Activated CD4-positive, alpha-beta memory T cell treated with anti-CD3 and anti-CD28 coated beads for 36 hours (primary cell): Measurements from ENCODE around the gene HRAS. TPM values are rescaled to one million over a fixed set of nuclear protein-coding genes. Genes with fewer than 3 reads are reported as not detected.

ENCODE experiments used
- CTCF ChIA-PET: fragments of 350-600 bp; sonication (Branson Sonifier 250); formaldehyde crosslinking; loops from one replicate; lab custom pipeline; 2021; ENCODE audit warnings: antibody characterized with exemption, inconsistent platforms; lab: Charles Lee
- POLR2A ChIA-PET: fragments of 350-600 bp; sonication (Branson Sonifier 250); formaldehyde crosslinking; loops from one replicate; lab custom pipeline; 2021; ENCODE audit warnings: antibody characterized with exemption; lab: Charles Lee
- DNase-seq: peaks from one replicate; pipeline ENCODE4 v3.0.0-alpha.2; 2020
- H3K27ac Mint-ChIP-seq: one replicate; pipeline ENCODE4 v1.8.0; 2021; ENCODE audit warnings: mixed read lengths
- H3K27me3 Mint-ChIP-seq: one replicate; pipeline ENCODE4 v1.8.0; 2021; ENCODE audit warnings: mixed read lengths
- H3K36me3 Mint-ChIP-seq: one replicate; pipeline ENCODE4 v1.8.0; 2021; ENCODE audit warnings: mixed read lengths
- H3K4me1 Mint-ChIP-seq: one replicate; pipeline ENCODE4 v1.8.0; 2021; ENCODE audit warnings: low read depth, mixed read lengths
- H3K4me3 Mint-ChIP-seq: one replicate; pipeline ENCODE4 v1.8.0; 2021; ENCODE audit warnings: mild to moderate bottlenecking, mixed read lengths
- H3K9me3 Mint-ChIP-seq: one replicate; pipeline ENCODE4 v1.8.0; 2021; ENCODE audit warnings: mixed read lengths
- intact Hi-C: fragments of 100-400 bp; cut with micrococcal nuclease; formaldehyde crosslinking; loops from one replicate; pipeline ENCODE4 v1.15.1; 2023
- total RNA-seq, 2 experiments: library from RNA; stranded (reverse); gene quantifications; one replicate each; pipeline ENCODE4 v1.2.3, GENCODE V29; 2021

HRAS gene
- total RNA-seq, 2 experiments from 2014 or later = 39.8 to 42.0 TPM

GRCh38 chr11:550746-551085 lies 15.3 kb upstream of the HRAS start:
- Mint-ChIP-seq H3K36me3 (no peaks in the 10 kb centered on the region), H3K4me3 (no peak overlapping the region), H3K4me1 (peaks cover 3% of the 10 kb centered on the region), H3K27me3 (no peaks in the 10 kb centered on the region), H3K27ac (no peak overlapping the region), H3K9me3 (no peaks in the 10 kb centered on the region)
- CTCF ChIA-PET = no interaction called here
- DNase-seq = no peak
- POLR2A ChIA-PET = no interaction called here
- intact Hi-C loops = no loop called here

GRCh38 chr11:550021-550745 lies 14.8 kb upstream of the HRAS start:
- intact Hi-C loops = no loop called here
- Mint-ChIP-seq H3K27ac (no peak overlapping the region), H3K4me1 (peaks cover 3% of the 10 kb centered on the region), H3K9me3 (no peaks in the 10 kb centered on the region), H3K4me3 (no peak overlapping the region), H3K36me3 (no peaks in the 10 kb centered on the region), H3K27me3 (no peaks in the 10 kb centered on the region)
- ChIA-PET POLR2A (no interaction called here), CTCF (no interaction called here)
- no peak for DNase-seq

GRCh38 chr11:548700-549603 lies 13.6 kb upstream of the HRAS start:
- no peaks in the 10 kb centered on the region for H3K9me3 Mint-ChIP-seq
- POLR2A ChIA-PET = no interaction called here

GRCh38 chr11:545171-545570 lies 9.8 kb upstream of the HRAS start:
- no peaks in the 10 kb centered on the region for H3K27me3 Mint-ChIP-seq
- no peaks in the 10 kb centered on the region for H3K36me3 Mint-ChIP-seq
- no peaks in the 10 kb centered on the region for H3K9me3 Mint-ChIP-seq
- peaks cover 3% of the 10 kb centered on the region for H3K4me1 Mint-ChIP-seq
- intact Hi-C loops = no loop called here
- CTCF ChIA-PET = interaction anchor here (2.1 kb wide), 1 partner anchor 9 kb away, joined by 8 read pairs; no protein-coding TSS in a partner anchor
- no peak overlapping the region for H3K27ac Mint-ChIP-seq
- no peak for DNase-seq
- POLR2A ChIA-PET = no interaction called here
- no peak overlapping the region for H3K4me3 Mint-ChIP-seq

More at GRCh38 chr11:548700-549603, 13.6 kb upstream of the HRAS start:
- DNase-seq = no peak
- no peaks in the 10 kb centered on the region for H3K36me3 Mint-ChIP-seq
- peaks cover 3% of the 10 kb centered on the region for H3K4me1 Mint-ChIP-seq
- H3K4me3 Mint-ChIP-seq = no peak overlapping the region
- no peak overlapping the region for H3K27ac Mint-ChIP-seq
- intact Hi-C loops = no loop called here
- H3K27me3 Mint-ChIP-seq = no peaks in the 10 kb centered on the region
- CTCF ChIA-PET = interaction anchor here (1.1 kb wide), 1 partner anchor 178 kb away, joined by 4 read pairs; no protein-coding TSS in a partner anchor

- H3K9me3 Mint-ChIP-seq = no peaks in the 10 kb centered on the region
- no peaks in the 10 kb centered on the region for H3K27me3 Mint-ChIP-seq
- no peaks in the 10 kb centered on the region for H3K36me3 Mint-ChIP-seq
- no peak overlapping the region for H3K27ac Mint-ChIP-seq
- no peak for DNase-seq
- ChIA-PET CTCF (interaction anchor here (2.1 kb wide), 1 partner anchor 9 kb away, joined by 8 read pairs; no protein-coding TSS in a partner anchor), POLR2A (no interaction called here)
- no peak overlapping the region for H3K4me3 Mint-ChIP-seq
- peaks cover 3% of the 10 kb centered on the region for H3K4me1 Mint-ChIP-seq
- intact Hi-C loops = no loop called here
Observed at GRCh38 chr11:544817-545166, 9.4 kb upstream of the HRAS start.

- ChIA-PET CTCF (interaction anchor here (0.9 kb wide), 1 partner anchor 13 kb away, joined by 4 read pairs; no protein-coding TSS in a partner anchor), POLR2A (no interaction called here)
- intact Hi-C loops = no loop called here
- Mint-ChIP-seq H3K4me1 (peaks cover 7% of the 10 kb centered on the region), H3K27me3 (no peaks in the 10 kb centered on the region), H3K4me3 (no peak overlapping the region), H3K36me3 (no peaks in the 10 kb centered on the region), H3K27ac (no peak overlapping the region), H3K9me3 (no peaks in the 10 kb centered on the region)
- no peak for DNase-seq
Observed at GRCh38 chr11:541433-541885, 6.1 kb upstream of the HRAS start.

GRCh38 chr11:540583-541432 lies 5.4 kb upstream of the HRAS start:
- peak; percentile 7 for DNase-seq
- Mint-ChIP-seq H3K27me3 (no peaks in the 10 kb centered on the region), H3K9me3 (no peaks in the 10 kb centered on the region), H3K27ac (no peak overlapping the region), H3K36me3 (no peaks in the 10 kb centered on the region), H3K4me3 (no peak overlapping the region), H3K4me1 (peaks cover 9% of the 10 kb centered on the region)
- ChIA-PET CTCF (interaction anchor here (0.9 kb wide), 1 partner anchor 14 kb away, joined by 4 read pairs; no protein-coding TSS in a partner anchor), POLR2A (interaction anchor here (0.5 kb wide), 1 partner anchor 178 kb away, joined by 3 read pairs; no protein-coding TSS in a partner anchor)
- intact Hi-C loops = no loop called here

- H3K27me3 Mint-ChIP-seq = no peaks in the 10 kb centered on the region
- H3K4me3 Mint-ChIP-seq = no peak overlapping the region
- no peaks in the 10 kb centered on the region for H3K9me3 Mint-ChIP-seq
- ChIA-PET CTCF (no interaction called here), POLR2A (interaction anchor here (0.5 kb wide), 1 partner anchor 179 kb away, joined by 3 read pairs; no protein-coding TSS in a partner anchor)
- peaks cover 9% of the 10 kb centered on the region for H3K4me1 Mint-ChIP-seq
- no peak overlapping the region for H3K27ac Mint-ChIP-seq
- intact Hi-C loops = loop anchor here (5.0 kb wide), 2 partner anchors 157 to 182 kb away; partner anchors contain the start of genes DEAF1 and TMEM80
- DNase-seq = no peak
- no peaks in the 10 kb centered on the region for H3K36me3 Mint-ChIP-seq
Observed at GRCh38 chr11:539971-540481, 4.7 kb upstream of the HRAS start.

- DNase-seq = peak; percentile 8
- ChIA-PET POLR2A (no interaction called here), CTCF (interaction anchor here (0.8 to 1.9 kb wide), 3 partner anchors 16 to 280 kb away, joined by 3 to 6 read pairs (median 5); no protein-coding TSS in a partner anchor)
- Mint-ChIP-seq H3K4me3 (no peak overlapping the region), H3K9me3 (no peaks in the 10 kb centered on the region), H3K36me3 (no peaks in the 10 kb centered on the region), H3K4me1 (peaks cover 9% of the 10 kb centered on the region), H3K27me3 (no peaks in the 10 kb centered on the region), H3K27ac (no peak overlapping the region)
- intact Hi-C loops = loop anchor here (5.0 kb wide), 2 partner anchors 159 to 184 kb away; partner anchors contain the start of genes DEAF1 and TMEM80
Observed at GRCh38 chr11:538431-539051, 3.2 kb upstream of the HRAS start.

GRCh38 chr11:537622-538430 lies 2.5 kb upstream of the HRAS start:
- no peaks in the 10 kb centered on the region for H3K36me3 Mint-ChIP-seq
- no peaks in the 10 kb centered on the region for H3K9me3 Mint-ChIP-seq
- intact Hi-C loops = loop anchor here (1.0 to 5.0 kb wide), 6 partner anchors 23 to 184 kb away; partner anchors contain the start of genes DEAF1, LMNTD2, PHRF1 and RASSF7
- peaks cover 9% of the 10 kb centered on the region for H3K4me1 Mint-ChIP-seq
- peak overlapping the region; percentile 85 for H3K4me3 Mint-ChIP-seq
- ChIA-PET CTCF (interaction anchor here (1.1 to 3.3 kb wide), 3 partner anchors 17 to 19 kb away, joined by 5 to 30 read pairs (median 6); no protein-coding TSS in a partner anchor), POLR2A (interaction anchor here (1.0 kb wide), 1 partner anchor 38 kb away, joined by 4 read pairs; the partner anchor contains the start of gene PHRF1)
- no peaks in the 10 kb centered on the region for H3K27me3 Mint-ChIP-seq
- no peak overlapping the region for H3K27ac Mint-ChIP-seq
- peak; percentile 8 for DNase-seq
